HepG2 (cell line): ENCODE results near the gene RAB2B. TPM values are rescaled to one million over a fixed set of nuclear protein-coding genes. Genes with fewer than 3 reads are reported as not detected.

ENCODE experiments used
- ATAC-seq: fragments of 200-7000 bp; cut with Tn5 transposase; 3 replicates; pipeline ENCODE4 v1.9.1; 2020; ENCODE audit warnings: mild to moderate bottlenecking, moderate library complexity
- BruUV-seq: library from RNA; stranded (reverse); fragments of 400-500 nt; replicated peaks from 2 replicates; lab custom pipeline; 2021; lab: Mats Ljungman, UMichigan
- CTCF ChIA-PET: fragments of 300-600 bp; formaldehyde crosslinking; extraction: SDS; loops from one replicate; lab custom pipeline; 2021; ENCODE audit warnings: low total read pairs, inconsistent platforms, low intra/inter-chr PET ratio; lab: Yijun Ruan, JAX
- POLR2A ChIA-PET: fragments of 350-600 bp; sonication (Branson Sonifier 250); formaldehyde crosslinking; loops from one replicate; lab custom pipeline; 2020; ENCODE audit warnings: antibody characterized with exemption, inconsistent platforms; lab: Yijun Ruan, JAX
- DNase-seq: peaks from one replicate; pipeline ENCODE4 v3.0.0-alpha.2; 2015; ENCODE audit warnings: low spot score
- FAIRE-seq: peaks from 3 replicates; lab custom pipeline; 2011; peaks lifted over from hg19 to GRCh38; lab: Jason Lieb, UNC
- H2AFZ ChIP-seq: one replicate; pipeline ENCODE4 v1.6.1; 2011; ENCODE audit warnings: low read length, inconsistent platforms
- H3K27ac ChIP-seq: fragments of 300-600 bp; 3 replicates; pipeline ENCODE4 v1.8.0; 2011; ENCODE audit warnings: mixed run types, mild to moderate bottlenecking, mixed read lengths, low read length, inconsistent platforms; ENCODE audit not compliant: insufficient read depth; ENCODE audit errors: extremely low read length
- H3K27me3 ChIP-seq, 2 experiments: fragments of 200-600 bp in 1 of 2; 2 replicates in 1 of 2; 3 replicates in 1 of 2; pipeline versions ENCODE4 v1.6.0 to v1.8.0; 2011; ENCODE audit warnings: low read length in 2 of 2, mild to moderate bottlenecking in 2 of 2, moderate library complexity in 2 of 2, inconsistent platforms in 1 of 2; ENCODE audit not compliant: insufficient read depth in 2 of 2, control insufficient read depth in 1 of 2
- H3K36me3 ChIP-seq, 2 experiments: fragments of 200-600 bp in 1 of 2; replicated peaks in 1 of 2; 2 replicates in 1 of 2; 3 replicates in 1 of 2; pipeline versions ENCODE4 v1.5.1 to v1.8.0; 2011; ENCODE audit warnings: low read length in 2 of 2, inconsistent platforms in 1 of 2; ENCODE audit not compliant: insufficient read depth in 2 of 2, control insufficient read depth in 1 of 2
- H3K4me1 ChIP-seq: 2 replicates; pipeline ENCODE4 v1.5.1; 2012; ENCODE audit warnings: low read length, inconsistent platforms; ENCODE audit not compliant: insufficient read depth
- H3K4me2 ChIP-seq: 2 replicates; pipeline ENCODE4 v1.6.0; 2011; ENCODE audit warnings: low read depth, low read length, inconsistent platforms
- H3K4me3 ChIP-seq, 3 experiments: fragments of 200-600 bp in 1 of 3; sonication (generic), shearing (Covaris generic) in 1 of 3; replicated peaks in 1 of 3; 2 replicates each; pipeline ENCODE4 v1.5.1; 2011 to 2016; ENCODE audit warnings: low read length in 3 of 3, inconsistent platforms in 2 of 3, low read depth in 2 of 3, mild to moderate bottlenecking in 2 of 3, control low read depth in 1 of 3, mixed read lengths in 1 of 3; ENCODE audit not compliant: insufficient read depth in 1 of 3
- H3K79me2 ChIP-seq: one replicate; pipeline ENCODE4 v1.6.1; 2011; ENCODE audit warnings: low read length, inconsistent platforms; ENCODE audit not compliant: insufficient read depth
- H3K9ac ChIP-seq: 2 replicates; pipeline ENCODE4 v1.6.0; 2011; ENCODE audit warnings: mild to moderate bottlenecking, low read depth, low read length, inconsistent platforms; ENCODE audit not compliant: insufficient read depth
- H3K9me3 ChIP-seq: 2 replicates; pipeline ENCODE4 v1.5.1; 2012; ENCODE audit warnings: mild to moderate bottlenecking, low read length
- H4K20me1 ChIP-seq: 2 replicates; pipeline ENCODE4 v1.6.0; 2011; ENCODE audit warnings: inconsistent platforms, mild to moderate bottlenecking, low read length, moderate library complexity; ENCODE audit not compliant: insufficient read depth
- GLI4 ChIP-seq: sonication (generic); formaldehyde crosslinking; IDR thresholded peaks from 2 replicates; pipeline ENCODE4 v1.5.1; 2020; ENCODE audit warnings: missing genetic modification reagents, mild to moderate bottlenecking, moderate library complexity, borderline replicate concordance
- GLMP ChIP-seq: sonication (generic); formaldehyde crosslinking; IDR thresholded peaks from 2 replicates; pipeline ENCODE4 v1.9.0; 2021; ENCODE audit warnings: missing genetic modification reagents, mild to moderate bottlenecking, borderline replicate concordance
- GTF2F1 ChIP-seq: fragments of 150-350 bp; IDR thresholded peaks from 2 replicates; pipeline ENCODE4 v1.6.1; 2014; ENCODE audit warnings: low read length
- HOMEZ ChIP-seq: IDR thresholded peaks from 2 replicates; pipeline ENCODE4 v1.6.1; 2016; ENCODE audit warnings: low read depth
- RNF2 ChIP-seq: fragments of 450-650 bp; conservative IDR thresholded peaks from 2 replicates; pipeline ENCODE4 v1.6.1; 2016; ENCODE audit warnings: low read depth
- TBX2 ChIP-seq: sonication (generic); formaldehyde crosslinking; IDR thresholded peaks from 2 replicates; pipeline ENCODE4 v1.5.0; 2020; ENCODE audit warnings: missing genetic modification reagents, mild to moderate bottlenecking, borderline replicate concordance
- TFDP1 ChIP-seq: IDR thresholded peaks from 2 replicates; pipeline ENCODE4 v1.6.1; 2016; ENCODE audit warnings: missing compliant biosample characterization, missing genetic modification reagents, borderline replicate concordance
- THRA ChIP-seq: sonication (generic); formaldehyde crosslinking; IDR thresholded peaks from 2 replicates; pipeline ENCODE4 v1.4.0; 2020; ENCODE audit warnings: missing genetic modification reagents, borderline replicate concordance
- U2AF1 ChIP-seq: fragments of 200-400 bp; formaldehyde crosslinking; optimal IDR thresholded peaks from 2 replicates; pipeline ENCODE3; 2017; ENCODE audit warnings: mild to moderate bottlenecking, low read depth, low read length
- WIZ ChIP-seq: sonication (generic); formaldehyde crosslinking; IDR thresholded peaks from 2 replicates; pipeline ENCODE4 v1.5.1; 2020; ENCODE audit warnings: mild to moderate bottlenecking, missing genetic modification reagents
- ZNF263 ChIP-seq: sonication (generic); formaldehyde crosslinking; IDR thresholded peaks from 2 replicates; pipeline ENCODE4 v1.4.0; 2020; ENCODE audit warnings: missing genetic modification reagents
- ZNF552 ChIP-seq: sonication (generic); formaldehyde crosslinking; IDR thresholded peaks from 2 replicates; pipeline ENCODE4 v1.9.0; 2022; ENCODE audit warnings: missing genetic modification reagents, mild to moderate bottlenecking, borderline replicate concordance
- ZNF639 ChIP-seq: conservative IDR thresholded peaks from 2 replicates; pipeline ENCODE4 v1.6.1; 2018; ENCODE audit warnings: missing genetic modification reagents
- WGBS: methylation state at CpG from one replicate; pipeline ENCODE4 v1.1.6; 2017; ENCODE audit warnings: low lambda C conversion rate; 5-methylcytosine and 5-hydroxymethylcytosine counted together
- in situ Hi-C: cut with HindIII; loops from 2 replicates; pipeline ENCODE4 v1.10.0; 2017; ENCODE audit warnings: low pct_unique_long_range_greater_than_20kb; ENCODE audit not compliant: extremely low pct_ligation_motif_present
- intact Hi-C: fragments of 100-400 bp; cut with micrococcal nuclease; formaldehyde crosslinking; loops from one replicate; pipeline ENCODE4 v1.10.0; 2022; ENCODE audit not compliant: unreplicated experiment
- polyA plus RNA-seq, 8 experiments: library from polyadenylated mRNA; depleted of rRNA in 3 of 8; stranded (reverse) in 7 of 8; unstranded in 1 of 8; fragments of >200 nt; fragmentation: Illumina TruSeq in 4 of 8; extraction: Trizol in 4 of 8; gene quantifications; 2 replicates each; pipeline versions ENCODE4 v1.2.1 to v1.2.3, GENCODE V29; 2011 to 2016; ENCODE audit warnings: low read depth in 4 of 8, missing spikeins in 1 of 8, mixed read lengths in 1 of 8; ENCODE audit not compliant: insufficient read depth in 1 of 8
- total RNA-seq, 5 experiments: library from RNA; depleted of rRNA; stranded (reverse); fragments of >200 nt; fragmentation: Illumina TruSeq; extraction: Trizol; gene quantifications; 2 replicates each; pipeline ENCODE4 v1.2.3, GENCODE V29; 2016; ENCODE audit warnings: low read depth in 1 of 5
- TF ChIP-seq, protein P1 (sequence below): sonication (generic); formaldehyde crosslinking; IDR thresholded peaks from 2 replicates; pipeline ENCODE4 v1.5.0; 2020; ENCODE audit warnings: mild to moderate bottlenecking, missing genetic modification reagents

Gene RAB2B
- total and polyA plus RNA-seq, 2 of the 13 experiments (the other 11 are each of a cell fraction or from before 2014, with no cell fraction given) = 36.0 to 60.6 TPM

DNA sequence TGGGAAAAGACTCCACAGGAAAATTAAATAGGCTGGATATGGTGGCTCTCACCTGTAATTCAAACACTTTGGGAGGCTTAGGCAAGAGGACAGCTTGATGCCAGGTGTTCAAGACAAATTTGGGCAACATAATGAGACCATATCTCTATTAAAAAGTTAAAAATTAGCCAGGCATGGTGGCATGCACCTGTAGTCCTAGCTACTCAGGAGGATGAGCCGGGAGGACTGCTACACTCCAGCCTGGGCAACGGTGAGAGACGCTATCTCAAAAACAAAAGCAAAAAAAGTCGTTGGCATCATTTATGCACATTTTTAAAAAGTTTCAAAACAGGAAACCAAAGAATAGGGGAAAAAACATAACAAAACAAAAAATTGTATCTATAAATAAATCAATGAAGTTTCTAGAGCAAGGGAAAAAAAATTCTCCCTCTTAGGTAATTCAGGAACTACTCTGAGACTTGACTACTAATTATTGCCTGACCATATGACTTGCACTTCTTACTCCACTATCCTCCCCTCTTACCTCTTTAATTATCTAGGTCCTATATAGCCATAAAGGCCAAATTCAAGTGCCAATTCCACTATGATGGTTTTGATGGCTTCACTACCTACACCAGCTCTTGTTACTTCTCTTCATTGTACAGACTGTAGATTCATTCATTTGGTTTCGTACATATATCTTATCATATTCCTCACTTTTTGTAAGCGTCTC is 32.8 kb upstream of the RAB2B start (continued):
- TF ChIP-seq ZNF263 (CRISPR knock-in tag) (peak; percentile 69), U2AF1 (no peak), GLMP (CRISPR knock-in tag) (no peak), ZNF639 (CRISPR knock-in tag) (no peak), THRA (no peak)

- H3K27ac ChIP-seq = no peak overlapping the region
- no peak overlapping the region for H2AFZ ChIP-seq
- ATAC-seq (no peak), DNase-seq (no peak), FAIRE-seq (no peak)
- peaks cover 49% of the 10 kb centered on the region for H3K79me2 ChIP-seq
- 94% methylated on average over 2 of the region's 2 CpGs for WGBS
- H3K36me3 ChIP-seq = peaks cover 19 to 37% of the 10 kb centered on the region in 2 experiments
- in situ Hi-C loops = no loop called here
- no peak overlapping the region for H3K4me2 ChIP-seq
- H3K9ac ChIP-seq = no peak overlapping the region
- H3K4me3 ChIP-seq = no peak overlapping the region
- peaks cover 19% of the 10 kb centered on the region for H3K4me1 ChIP-seq
- no TSS peak for BruUV-seq
- no peaks in the 10 kb centered on the region; a peak in 1 of 5 replicates for H3K27me3 ChIP-seq
- no peaks in the 10 kb centered on the region for H4K20me1 ChIP-seq
- H3K9me3 ChIP-seq = no peaks in the 10 kb centered on the region
- intact Hi-C loops = no loop called here
- POLR2A ChIA-PET = no interaction called here
- CTCF ChIA-PET = no interaction called here
- no peak for TF ChIP-seq ZNF552 (CRISPR knock-in tag)
- no peak for TF ChIP-seq GLI4
- TF ChIP-seq TFDP1 (CRISPR knock-in tag) = no peak
- TF ChIP-seq TBX2 = peak; percentile 35; the same call in 1 of the 2 replicates
- TF ChIP-seq HOMEZ (CRISPR knock-in tag) = no peak
- TF ChIP-seq GTF2F1 = no peak
- no peak for TF ChIP-seq WIZ (CRISPR knock-in tag)
- TF ChIP-seq RNF2 = no peak
- TF ChIP-seq, protein P1, sequence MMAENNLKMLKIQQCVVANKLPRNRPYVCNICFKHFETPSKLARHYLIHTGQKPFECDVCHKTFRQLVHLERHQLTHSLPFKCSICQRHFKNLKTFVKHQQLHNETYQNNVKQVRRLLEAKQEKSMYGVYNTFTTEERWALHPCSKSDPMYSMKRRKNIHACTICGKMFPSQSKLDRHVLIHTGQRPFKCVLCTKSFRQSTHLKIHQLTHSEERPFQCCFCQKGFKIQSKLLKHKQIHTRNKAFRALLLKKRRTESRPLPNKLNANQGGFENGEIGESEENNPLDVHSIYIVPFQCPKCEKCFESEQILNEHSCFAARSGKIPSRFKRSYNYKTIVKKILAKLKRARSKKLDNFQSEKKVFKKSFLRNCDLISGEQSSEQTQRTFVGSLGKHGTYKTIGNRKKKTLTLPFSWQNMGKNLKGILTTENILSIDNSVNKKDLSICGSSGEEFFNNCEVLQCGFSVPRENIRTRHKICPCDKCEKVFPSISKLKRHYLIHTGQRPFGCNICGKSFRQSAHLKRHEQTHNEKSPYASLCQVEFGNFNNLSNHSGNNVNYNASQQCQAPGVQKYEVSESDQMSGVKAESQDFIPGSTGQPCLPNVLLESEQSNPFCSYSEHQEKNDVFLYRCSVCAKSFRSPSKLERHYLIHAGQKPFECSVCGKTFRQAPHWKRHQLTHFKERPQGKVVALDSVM (CRISPR knock-in tag) = peak; percentile 73; the same call in 1 of the 2 replicates
These were observed 29.8 kb upstream of the RAB2B start for GRCh38 chr14:21506557-21506956.
